Body of pancreas (tissue), 4 donors: ENCODE data around the gene ATG16L1. TPM values are rescaled to one million over a fixed set of nuclear protein-coding genes. Genes with fewer than 3 reads are reported as not detected.

Source experiments
- ATAC-seq: fragments of 150-250 bp; one replicate; pipeline ENCODE4 v1.9.1; 2016
- DNase-seq, 4 donors: peaks; one replicate each; pipeline ENCODE4 v3.0.0-alpha.2; 2019
- H3K27ac ChIP-seq, 4 donors: fragments of 200-600 bp; sonication (generic); 1 replicate in 3 of 4; 2 replicates in 1 of 4; pipeline versions ENCODE4 v1.5.1 to v1.6.1; 2016 to 2019; ENCODE audit warnings: mild to moderate bottlenecking in 1 of 4, mixed read lengths in 1 of 4, moderate library complexity in 1 of 4
- H3K27me3 ChIP-seq, 2 donors: fragments of 200-600 bp; sonication (generic); one replicate each; pipeline ENCODE4 v1.6.0; 2016; ENCODE audit warnings: mild to moderate bottlenecking in 1 of 2
- H3K36me3 ChIP-seq, 2 donors: fragments of 200-600 bp; sonication (generic); replicated peaks in 1 of 2; 2 replicates each; pipeline ENCODE4 v1.5.1; 2016; ENCODE audit warnings: low read depth in 2 of 2; ENCODE audit not compliant: insufficient read depth in 1 of 2
- H3K4me1 ChIP-seq: fragments of 200-600 bp; sonication (generic); one replicate; pipeline ENCODE4 v1.6.0; 2016
- H3K4me3 ChIP-seq, 2 donors: fragments of 200-600 bp; sonication (generic); 1 replicate in 1 of 2; 2 replicates in 1 of 2; pipeline ENCODE4 v1.5.1; 2016 to 2019
- H3K9me3 ChIP-seq, 3 donors: fragments of 200-600 bp; sonication (generic); 1 replicate in 2 of 3; 2 replicates in 1 of 3; pipeline ENCODE4 v1.5.1; 2016
- POLR2A ChIP-seq, 3 donors: fragments of 450-650 bp; IDR thresholded peaks; one replicate each; pipeline ENCODE4 v1.6.1; 2016; ENCODE audit warnings: antibody characterized with exemption in 3 of 3, mild to moderate bottlenecking in 2 of 3
- WGBS, 2 donors: methylation state at CpG; one replicate each; pipeline ENCODE4 v1.1.5; 2017; 5-methylcytosine and 5-hydroxymethylcytosine counted together
- intact Hi-C: fragments of 100-400 bp; cut with DNase I; formaldehyde crosslinking; loops from one replicate; pipeline ENCODE4 v1.15.1; 2023
- total RNA-seq, 2 donors: library from RNA; depleted of rRNA; stranded (reverse); fragments of >200 nt; gene quantifications; one replicate each; pipeline ENCODE4 v1.1.0, GENCODE V29; 2016
- TF ChIP-seq, protein P1 (sequence below), 7 experiments: fragments of 450-650 bp in 4 of 7; fragments of 200-600 bp in 3 of 7; sonication (generic) in 3 of 7; IDR thresholded peaks; one replicate each; pipeline ENCODE4 v1.5.1; 2016 to 2019; ENCODE audit warnings: antibody characterized with exemption in 7 of 7

ATG16L1 gene
- total RNA-seq, 2 donors from 2014 or later, result 23.7 to 29.1 TPM

GRCh38 chr2:233210843-233211547 is 40.5 kb upstream of the ATG16L1 start:
- WGBS, 2 donors, result 55 to 75% methylated on average over 12 to 18 of the region's 18 CpGs
- DNase-seq (peak; percentile 48 to 71 (median 60)), ATAC-seq (peak; percentile 35)
- H3K27ac ChIP-seq, result no peak overlapping the region
- intact Hi-C loops, result no loop called here
- no peak overlapping the region for H3K4me3 ChIP-seq
- H3K27me3 ChIP-seq, result no peaks in the 10 kb centered on the region
- no peaks in the 10 kb centered on the region for H3K9me3 ChIP-seq
- no peaks in the 10 kb centered on the region for H3K4me1 ChIP-seq
- TF ChIP-seq, protein P1, sequence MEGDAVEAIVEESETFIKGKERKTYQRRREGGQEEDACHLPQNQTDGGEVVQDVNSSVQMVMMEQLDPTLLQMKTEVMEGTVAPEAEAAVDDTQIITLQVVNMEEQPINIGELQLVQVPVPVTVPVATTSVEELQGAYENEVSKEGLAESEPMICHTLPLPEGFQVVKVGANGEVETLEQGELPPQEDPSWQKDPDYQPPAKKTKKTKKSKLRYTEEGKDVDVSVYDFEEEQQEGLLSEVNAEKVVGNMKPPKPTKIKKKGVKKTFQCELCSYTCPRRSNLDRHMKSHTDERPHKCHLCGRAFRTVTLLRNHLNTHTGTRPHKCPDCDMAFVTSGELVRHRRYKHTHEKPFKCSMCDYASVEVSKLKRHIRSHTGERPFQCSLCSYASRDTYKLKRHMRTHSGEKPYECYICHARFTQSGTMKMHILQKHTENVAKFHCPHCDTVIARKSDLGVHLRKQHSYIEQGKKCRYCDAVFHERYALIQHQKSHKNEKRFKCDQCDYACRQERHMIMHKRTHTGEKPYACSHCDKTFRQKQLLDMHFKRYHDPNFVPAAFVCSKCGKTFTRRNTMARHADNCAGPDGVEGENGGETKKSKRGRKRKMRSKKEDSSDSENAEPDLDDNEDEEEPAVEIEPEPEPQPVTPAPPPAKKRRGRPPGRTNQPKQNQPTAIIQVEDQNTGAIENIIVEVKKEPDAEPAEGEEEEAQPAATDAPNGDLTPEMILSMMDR (IDR thresholded peaks at IDR 0.05), result no peak
- H3K36me3 ChIP-seq, result no peaks in the 10 kb centered on the region

- no peaks in the 10 kb centered on the region for H3K9me3 ChIP-seq
- no peak overlapping the region for H3K4me3 ChIP-seq
- TF ChIP-seq, protein P1 (IDR thresholded peaks at IDR 0.05), result no peak
- TF ChIP-seq POLR2A (IDR thresholded peaks at IDR 0.05), result no peak
- DNase-seq, result no peak
- 71 to 74% methylated on average over 3 of the region's 3 CpGs for WGBS, 2 donors
- intact Hi-C loops, result no loop called here
- no peaks in the 10 kb centered on the region for H3K27me3 ChIP-seq
- no peak overlapping the region for H3K27ac ChIP-seq
- no peaks in the 10 kb centered on the region for H3K4me1 ChIP-seq
- ATAC-seq, result no peak
- H3K36me3 ChIP-seq, result no peaks in the 10 kb centered on the region
These were observed 40.0 kb upstream of the ATG16L1 start for GRCh38 chr2:233211548-233211895.

DNA sequence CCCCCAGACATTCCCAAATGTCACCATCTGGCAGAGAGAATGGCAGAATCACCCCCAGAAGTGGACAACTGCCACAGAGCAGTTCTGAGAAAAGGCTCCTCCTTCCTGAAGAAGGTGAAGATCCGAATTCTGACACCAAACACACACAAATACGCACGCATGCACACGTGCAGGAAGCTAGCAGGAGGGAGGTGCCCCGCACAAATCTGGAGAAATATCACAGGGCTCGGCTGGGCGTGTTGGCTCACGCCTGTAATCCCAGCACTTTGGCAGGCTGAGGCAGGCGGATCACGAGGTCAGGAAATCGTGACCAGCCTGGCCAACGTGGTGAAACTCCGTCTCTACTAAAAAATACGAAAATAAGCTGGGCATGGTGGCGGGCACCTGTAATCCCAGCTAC is 38.5 kb upstream of the ATG16L1 start:
- Histone ChIP-seq H3K4me3 (no peak overlapping the region), H3K9me3 (no peaks in the 10 kb centered on the region), H3K27ac (no peak overlapping the region), H3K4me1 (no peaks in the 10 kb centered on the region), H3K36me3 (no peaks in the 10 kb centered on the region), H3K27me3 (no peaks in the 10 kb centered on the region)
- intact Hi-C loops, result no loop called here
- DNase-seq (no peak), ATAC-seq (no peak)
- TF ChIP-seq, protein P1 (IDR thresholded peaks at IDR 0.05), result no peak
- no peak for TF ChIP-seq POLR2A (IDR thresholded peaks at IDR 0.05)
- 86 to 90% methylated on average over 15 of the region's 15 CpGs for WGBS, 2 donors

DNA sequence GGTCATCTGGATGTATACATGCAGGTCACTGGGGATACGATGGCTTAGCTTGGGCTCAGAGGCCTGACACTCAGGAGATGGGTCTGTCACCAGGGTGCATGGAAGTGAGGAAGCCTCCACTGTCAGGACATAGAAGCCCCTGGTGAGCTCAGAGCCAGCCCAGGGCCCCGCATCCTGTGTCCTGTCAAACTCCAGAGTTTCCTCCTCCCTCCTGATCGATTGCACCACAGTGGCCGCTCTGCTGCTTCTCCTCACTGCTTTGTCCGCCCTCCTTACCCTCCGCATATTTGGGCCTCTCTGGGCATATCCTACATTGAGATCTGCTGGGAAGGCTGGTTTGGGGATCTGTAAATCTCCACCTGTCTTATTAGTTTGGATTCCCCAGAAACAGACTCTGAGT is 37.5 kb upstream of the ATG16L1 start:
- no peaks in the 10 kb centered on the region for H3K36me3 ChIP-seq
- no peaks in the 10 kb centered on the region for H3K4me1 ChIP-seq
- intact Hi-C loops, result no loop called here
- H3K9me3 ChIP-seq, result no peaks in the 10 kb centered on the region
- ATAC-seq, result no peak
- H3K4me3 ChIP-seq, result no peak overlapping the region
- no peak for DNase-seq
- no peaks in the 10 kb centered on the region for H3K27me3 ChIP-seq
- WGBS, 2 donors, result 72 to 77% methylated on average over 5 to 6 of the region's 6 CpGs
- H3K27ac ChIP-seq, result no peak overlapping the region
- TF ChIP-seq POLR2A (IDR thresholded peaks at IDR 0.05), result no peak
- TF ChIP-seq, protein P1 (IDR thresholded peaks at IDR 0.05), result no peak

- WGBS, 2 donors, result 56 to 69% methylated on average over 8 of the region's 8 CpGs
- DNase-seq (peak in 1 of 4 donors; percentile 10), ATAC-seq (no peak)
- no peak for TF ChIP-seq POLR2A (IDR thresholded peaks at IDR 0.05)
- TF ChIP-seq, protein P1 (IDR thresholded peaks at IDR 0.05), result no peak
- Histone ChIP-seq H3K9me3 (no peaks in the 10 kb centered on the region), H3K36me3 (no peaks in the 10 kb centered on the region), H3K27ac (no peak overlapping the region), H3K4me3 (no peak overlapping the region), H3K4me1 (peaks cover 8% of the 10 kb centered on the region), H3K27me3 (no peaks in the 10 kb centered on the region)
- intact Hi-C loops, result no loop called here
These were observed 33.5 kb upstream of the ATG16L1 start for GRCh38 chr2:233217892-233218377.
